Lower lobe of right lung (tissue), 2 donors: Measurements from ENCODE around the gene SHROOM2. TPM values are rescaled to one million over a fixed set of nuclear protein-coding genes. Genes with fewer than 3 reads are reported as not detected.

Experiments
- ATAC-seq, 2 donors: fragments of 200-7000 bp; cut with Tn5 transposase; one replicate each; pipeline ENCODE4 v1.9.1; 2020 to 2022; ENCODE audit warnings: mild to moderate bottlenecking in 2 of 2, moderate library complexity in 2 of 2
- DNase-seq: peaks from one replicate; pipeline ENCODE4 v3.0.0-alpha.2; 2020
- H3K27ac ChIP-seq: fragments of 200-600 bp; one replicate; pipeline ENCODE4 v1.8.0; 2022
- H3K27me3 ChIP-seq: fragments of 200-600 bp; one replicate; pipeline ENCODE4 v1.8.0; 2022; ENCODE audit warnings: low read depth
- H3K36me3 ChIP-seq: fragments of 200-600 bp; one replicate; pipeline ENCODE4 v1.8.0; 2022; ENCODE audit warnings: mild to moderate bottlenecking
- H3K4me1 ChIP-seq: fragments of 200-600 bp; one replicate; pipeline ENCODE4 v1.8.0; 2022
- H3K4me3 ChIP-seq: fragments of 200-600 bp; one replicate; pipeline ENCODE4 v1.8.0; 2022; ENCODE audit warnings: mild to moderate bottlenecking
- H3K9me3 ChIP-seq: fragments of 200-600 bp; one replicate; pipeline ENCODE4 v1.8.0; 2022
- intact Hi-C: fragments of 100-400 bp; cut with DNase I; formaldehyde crosslinking; loops from one replicate; pipeline ENCODE4 v1.11.0; 2022
- total RNA-seq: library from RNA; stranded (reverse); fragmentation: NEBNext Ultra II Directional; extraction: Animal tissue kit (Norgen Biotek cat#: 25700); gene quantifications from one replicate; pipeline ENCODE4 v1.2.1, GENCODE V29; 2021
- TF ChIP-seq, protein P1 (sequence below): fragments of 200-600 bp; IDR thresholded peaks from one replicate; pipeline ENCODE4 v1.8.0; 2022; ENCODE audit warnings: antibody characterized with exemption, mild to moderate bottlenecking
- donor health status: DM: no; HTN: yes; CAD: no; lungs with severe emphysema.

The SHROOM2 gene
- total RNA-seq, 1 donor from 2014 or later: 9.3 TPM

DNA sequence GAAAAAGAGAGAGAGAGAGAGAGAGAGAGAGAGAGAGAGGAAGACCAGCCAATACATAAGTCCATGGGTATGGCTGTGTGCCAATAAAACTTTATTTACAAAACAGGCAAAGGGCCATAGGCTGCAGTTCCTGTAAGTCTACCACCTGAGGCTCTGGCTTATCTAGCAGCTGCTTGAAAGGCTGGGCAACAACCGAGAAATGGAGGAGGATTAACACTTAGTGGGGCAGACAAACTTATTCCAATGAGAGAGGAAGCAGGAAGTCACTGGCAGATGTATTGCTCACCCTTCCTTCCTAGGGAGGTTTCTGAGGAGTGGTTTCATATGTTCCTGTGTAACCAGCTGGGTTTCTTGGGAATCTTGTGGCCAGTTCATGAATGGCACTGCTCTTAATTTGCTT, 15.9 kb upstream of the SHROOM2 start:
- DNase-seq (no peak), ATAC-seq (no peak)
- intact Hi-C loops: no loop called here
- H3K27ac ChIP-seq: no peak overlapping the region
- H3K4me1 ChIP-seq: no peaks in the 10 kb centered on the region
- no peaks in the 10 kb centered on the region for H3K36me3 ChIP-seq
- TF ChIP-seq, protein P1, sequence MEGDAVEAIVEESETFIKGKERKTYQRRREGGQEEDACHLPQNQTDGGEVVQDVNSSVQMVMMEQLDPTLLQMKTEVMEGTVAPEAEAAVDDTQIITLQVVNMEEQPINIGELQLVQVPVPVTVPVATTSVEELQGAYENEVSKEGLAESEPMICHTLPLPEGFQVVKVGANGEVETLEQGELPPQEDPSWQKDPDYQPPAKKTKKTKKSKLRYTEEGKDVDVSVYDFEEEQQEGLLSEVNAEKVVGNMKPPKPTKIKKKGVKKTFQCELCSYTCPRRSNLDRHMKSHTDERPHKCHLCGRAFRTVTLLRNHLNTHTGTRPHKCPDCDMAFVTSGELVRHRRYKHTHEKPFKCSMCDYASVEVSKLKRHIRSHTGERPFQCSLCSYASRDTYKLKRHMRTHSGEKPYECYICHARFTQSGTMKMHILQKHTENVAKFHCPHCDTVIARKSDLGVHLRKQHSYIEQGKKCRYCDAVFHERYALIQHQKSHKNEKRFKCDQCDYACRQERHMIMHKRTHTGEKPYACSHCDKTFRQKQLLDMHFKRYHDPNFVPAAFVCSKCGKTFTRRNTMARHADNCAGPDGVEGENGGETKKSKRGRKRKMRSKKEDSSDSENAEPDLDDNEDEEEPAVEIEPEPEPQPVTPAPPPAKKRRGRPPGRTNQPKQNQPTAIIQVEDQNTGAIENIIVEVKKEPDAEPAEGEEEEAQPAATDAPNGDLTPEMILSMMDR: no peak
- no peak overlapping the region for H3K4me3 ChIP-seq
- no peaks in the 10 kb centered on the region for H3K9me3 ChIP-seq
- H3K27me3 ChIP-seq: no peaks in the 10 kb centered on the region

DNA sequence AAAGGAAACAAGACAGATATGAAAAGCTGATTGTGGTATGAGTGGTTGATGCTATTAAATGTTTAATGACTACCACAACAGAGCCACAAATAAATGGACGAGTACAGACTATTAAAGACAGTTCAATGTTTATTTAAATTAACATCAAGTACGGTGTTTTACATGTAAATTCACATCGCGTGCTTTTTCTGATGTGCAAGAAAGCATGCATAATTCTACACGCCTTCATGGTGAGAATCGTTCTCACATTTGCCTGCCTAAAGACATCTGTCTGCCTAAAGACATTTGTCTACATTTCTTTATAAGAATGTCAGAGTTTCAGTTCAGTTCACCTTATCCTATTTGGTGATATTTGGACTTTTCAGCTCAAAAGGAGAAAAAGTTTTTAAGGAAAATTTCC, 13.3 kb upstream of the SHROOM2 start:
- Histone ChIP-seq H3K4me1 (no peaks in the 10 kb centered on the region), H3K9me3 (no peaks in the 10 kb centered on the region), H3K36me3 (no peaks in the 10 kb centered on the region), H3K4me3 (no peak overlapping the region), H3K27ac (no peak overlapping the region), H3K27me3 (no peaks in the 10 kb centered on the region)
- no peak for DNase-seq
- TF ChIP-seq, protein P1: no peak
- no peak for ATAC-seq
- intact Hi-C loops: no loop called here

DNA sequence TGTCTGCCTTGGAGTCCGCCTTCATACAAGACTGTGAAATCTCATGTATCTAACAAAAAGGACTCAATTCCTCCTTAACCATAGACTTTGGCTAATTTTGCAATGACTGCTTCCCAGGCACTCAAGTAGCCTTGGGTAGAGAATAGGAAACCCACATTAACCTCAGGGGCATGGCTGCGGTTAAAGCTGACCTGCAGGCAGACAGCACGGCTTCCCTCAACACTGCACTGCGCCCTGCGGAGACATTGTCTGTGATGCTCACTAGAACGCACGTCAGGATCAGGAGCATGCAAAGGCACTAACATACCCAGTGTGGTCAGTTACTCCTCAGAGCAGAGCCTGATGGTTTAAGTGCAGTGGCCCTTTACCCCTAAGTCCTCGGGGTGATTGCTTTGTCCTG, 10.3 kb upstream of the SHROOM2 start:
- ATAC-seq (no peak), DNase-seq (no peak)
- Histone ChIP-seq H3K36me3 (no peaks in the 10 kb centered on the region), H3K9me3 (no peaks in the 10 kb centered on the region), H3K4me3 (no peak overlapping the region), H3K27ac (no peak overlapping the region), H3K4me1 (no peaks in the 10 kb centered on the region), H3K27me3 (no peaks in the 10 kb centered on the region)
- TF ChIP-seq, protein P1: no peak
- intact Hi-C loops: no loop called here

DNA sequence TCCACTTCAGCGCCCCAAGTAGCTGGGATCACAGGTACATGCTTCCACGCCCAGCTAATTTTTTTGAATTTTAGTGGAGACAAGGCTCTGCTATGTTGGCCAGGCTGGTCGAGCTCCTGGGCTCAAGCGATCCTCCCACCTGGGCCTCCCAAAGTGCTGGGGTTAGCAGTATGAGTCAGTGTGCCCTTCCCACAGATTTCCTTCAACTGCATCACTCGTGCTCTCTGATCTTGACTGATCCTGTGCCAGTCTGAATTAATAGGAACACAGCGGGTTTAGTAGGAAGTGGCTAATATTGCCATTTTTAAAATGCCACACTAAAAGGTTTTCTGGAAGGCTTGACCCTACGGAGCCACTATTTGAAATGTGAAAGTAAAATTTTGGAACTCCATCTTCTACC, 4.3 kb upstream of the SHROOM2 start:
- no peaks in the 10 kb centered on the region for H3K27me3 ChIP-seq
- TF ChIP-seq, protein P1: no peak
- ATAC-seq (no peak), DNase-seq (no peak)
- intact Hi-C loops: no loop called here
- H3K36me3 ChIP-seq: no peaks in the 10 kb centered on the region
- no peaks in the 10 kb centered on the region for H3K4me1 ChIP-seq
- no peaks in the 10 kb centered on the region for H3K9me3 ChIP-seq
- H3K27ac ChIP-seq: no peak overlapping the region
- no peak overlapping the region for H3K4me3 ChIP-seq

DNA sequence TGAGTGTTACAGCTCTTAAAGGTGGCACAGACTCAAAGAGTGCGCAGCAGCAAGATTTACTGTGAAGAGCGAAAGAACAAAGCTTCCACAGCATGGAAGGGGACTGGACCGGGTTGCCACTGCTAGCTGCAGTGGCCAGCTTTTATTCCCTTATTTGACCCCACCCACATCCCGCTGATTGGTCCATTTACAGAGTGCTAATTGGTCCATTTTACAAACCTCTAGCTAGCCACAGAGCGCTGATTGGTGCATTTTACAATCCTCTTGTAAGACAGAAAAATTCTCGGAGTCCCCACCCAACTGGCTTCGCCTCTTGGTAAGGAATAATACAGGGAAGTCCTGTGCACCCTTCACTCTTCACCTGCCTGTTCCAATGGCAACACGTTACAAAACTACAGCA, 1.9 kb upstream of the SHROOM2 start:
- intact Hi-C loops: no loop called here
- no peaks in the 10 kb centered on the region for H3K36me3 ChIP-seq
- no peaks in the 10 kb centered on the region for H3K9me3 ChIP-seq
- no peak overlapping the region for H3K27ac ChIP-seq
- TF ChIP-seq, protein P1: no peak
- DNase-seq (no peak), ATAC-seq (no peak)
- no peaks in the 10 kb centered on the region for H3K4me1 ChIP-seq
- no peaks in the 10 kb centered on the region for H3K27me3 ChIP-seq
- no peak overlapping the region for H3K4me3 ChIP-seq
